HG03060 (cell line): Measurements from ENCODE around the gene KIF2A.

ENCODE experiments used
- ATAC-seq: cut with Tn5 transposase; IDR thresholded peaks from one replicate; pipeline ENCODE4 v1.9.1; 2021; ENCODE audit warnings: low read depth, moderate number of reproducible peaks; ENCODE audit not compliant: unreplicated experiment

The KIF2A gene

DNA sequence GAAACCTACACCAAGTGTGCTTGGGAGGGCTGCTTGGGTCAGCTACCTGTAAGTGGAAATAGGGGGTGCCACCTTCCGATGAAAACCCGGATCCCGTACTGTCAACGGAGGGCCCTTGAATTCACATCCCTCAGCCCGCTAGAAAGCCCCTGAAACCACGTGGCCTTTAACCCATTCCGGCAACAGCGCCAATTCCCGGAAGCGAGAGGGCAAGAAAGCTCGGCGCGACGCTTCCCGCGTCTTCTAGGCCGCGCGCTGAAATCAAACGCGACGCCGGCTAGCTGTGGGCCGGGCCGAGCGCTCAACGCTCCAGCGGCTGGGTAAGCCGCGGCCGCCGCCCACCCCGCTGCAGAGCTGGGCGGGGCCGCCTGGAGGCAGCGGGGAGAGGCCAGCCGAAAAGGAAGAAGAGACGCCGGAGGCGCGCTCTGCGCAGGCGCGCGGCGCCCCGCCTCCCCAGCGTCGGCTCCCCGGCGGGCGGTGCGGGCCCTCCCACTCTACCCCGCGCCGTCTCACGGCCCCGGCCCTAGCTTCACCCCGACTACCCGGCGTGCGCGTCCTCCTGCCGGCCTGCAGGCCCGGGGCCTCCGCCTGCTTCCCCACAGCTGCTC is at the start of gene KIF2A:
Gene KIF2A (plus strand): TSS at position 492 of the 608 bp plus-strand sequence. CDS start 267 bp downstream, outside the sequence.
- ATAC-seq = peak; percentile 71

DNA sequence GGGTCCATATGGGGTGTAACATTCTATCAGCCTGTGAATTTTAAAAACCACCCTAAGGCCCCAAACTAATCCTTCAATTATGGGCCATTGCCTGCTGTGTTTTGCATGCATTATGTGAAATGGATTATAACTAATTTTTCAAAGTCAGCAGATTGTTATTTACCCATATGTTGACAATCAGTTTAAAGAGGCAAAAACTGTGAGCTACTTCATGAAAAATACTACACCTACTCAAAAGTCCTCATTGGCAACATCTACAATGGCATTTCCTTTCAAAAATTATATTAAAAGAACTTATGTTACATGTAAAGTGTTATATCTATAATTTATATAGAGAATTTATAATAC is 49.0 kb upstream of the KIF2A start:
- no peak for ATAC-seq

GRCh38 chr5:62258654-62259053 is 47.4 kb upstream of the KIF2A start:
- no peak for ATAC-seq

GRCh38 chr5:62259699-62260250 is 46.2 kb upstream of the KIF2A start:
- no peak for ATAC-seq

- no peak for ATAC-seq
Measured at GRCh38 chr5:62260513-62260912, 45.5 kb upstream of the KIF2A start.

GRCh38 chr5:62263401-62263800 is 42.6 kb upstream of the KIF2A start:
- ATAC-seq = no peak

DNA sequence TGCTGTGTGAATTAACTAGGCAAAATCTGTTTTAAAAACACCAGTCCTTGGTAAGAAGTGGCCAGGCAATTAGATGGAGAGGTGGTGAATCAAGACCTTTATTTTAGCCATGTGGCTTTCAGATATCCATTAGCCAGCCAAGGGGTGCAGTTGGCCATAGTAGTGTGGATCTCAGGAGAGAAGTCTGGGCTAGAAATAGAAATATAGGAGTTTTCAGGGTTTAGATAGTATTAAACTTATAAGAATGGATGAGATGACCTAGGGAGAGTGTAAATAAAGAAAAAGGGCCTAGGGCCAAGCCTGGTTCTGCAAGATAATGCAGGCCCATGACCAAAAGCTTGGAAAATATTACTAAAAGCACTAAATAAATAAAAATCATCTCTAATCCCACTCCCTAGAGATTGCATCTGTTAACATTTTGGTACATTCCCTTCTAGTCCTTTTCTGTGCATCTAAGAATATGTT is 40.3 kb upstream of the KIF2A start:
- no peak for ATAC-seq

DNA sequence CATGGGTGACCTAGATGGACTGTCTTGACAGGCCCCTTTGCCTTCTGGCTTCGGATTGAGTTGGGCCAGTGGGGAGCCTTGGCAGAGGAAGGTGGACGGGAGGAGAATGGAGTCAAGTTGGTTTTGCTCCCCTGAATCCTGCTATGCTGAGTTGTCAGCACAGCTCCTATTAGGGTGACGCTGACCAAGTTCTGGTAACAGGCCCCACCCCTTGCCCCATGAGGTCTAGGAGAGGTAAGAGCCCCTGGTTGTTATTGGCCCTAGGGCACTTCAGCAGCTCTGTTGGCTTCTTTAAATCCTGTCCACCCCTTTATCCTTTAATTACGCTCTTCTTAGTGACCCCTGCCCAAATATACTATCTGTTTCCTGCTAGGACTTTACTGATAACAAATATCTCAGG is 39.4 kb upstream of the KIF2A start:
- ATAC-seq = no peak

DNA sequence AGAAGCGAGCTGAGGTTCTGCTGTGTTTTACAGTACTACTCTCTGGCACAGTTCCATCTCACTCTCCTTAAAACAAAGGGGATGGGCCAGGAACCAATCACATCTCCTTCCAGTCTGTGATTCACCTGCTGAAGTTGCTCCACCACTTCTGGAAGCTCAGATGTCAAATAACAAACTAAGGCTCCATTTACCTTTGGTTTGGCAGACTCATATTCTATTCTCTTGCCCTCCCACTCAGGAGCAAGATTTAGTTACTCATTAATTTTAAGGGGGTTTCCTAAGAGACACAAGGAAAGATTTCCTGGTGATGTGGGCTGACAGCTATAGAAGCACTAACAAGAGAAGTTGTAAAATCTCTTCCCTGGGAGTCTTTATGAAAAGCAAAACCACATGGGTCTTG is 37.8 kb upstream of the KIF2A start:
- ATAC-seq = no peak

- no peak for ATAC-seq
Measured at GRCh38 chr5:62268792-62269191, 37.2 kb upstream of the KIF2A start.

- no peak for ATAC-seq
Measured at GRCh38 chr5:62271370-62271769, 34.6 kb upstream of the KIF2A start.

GRCh38 chr5:62271870-62272269 is 34.1 kb upstream of the KIF2A start:
- no peak for ATAC-seq

- ATAC-seq = no peak
Measured at GRCh38 chr5:62273687-62274086, 32.3 kb upstream of the KIF2A start.

DNA sequence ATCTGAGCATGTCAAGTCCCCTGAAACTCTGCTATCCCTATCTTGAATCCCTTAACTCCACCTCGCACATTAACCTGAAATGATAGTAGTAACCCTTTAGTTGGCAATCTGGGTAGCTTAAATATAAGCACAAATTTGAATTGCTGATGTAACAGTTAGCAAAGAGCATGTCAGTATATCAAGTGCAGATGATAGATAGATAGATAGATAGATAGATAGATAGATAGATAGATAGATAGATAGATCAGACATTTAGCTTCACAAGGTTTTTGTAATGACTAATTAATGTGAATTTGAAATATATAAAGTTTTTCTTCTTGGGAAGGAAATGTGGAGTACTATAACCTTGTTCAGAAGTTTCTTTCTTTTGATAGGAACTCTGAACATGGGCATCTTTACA is 30.4 kb upstream of the KIF2A start:
- no peak for ATAC-seq

GRCh38 chr5:62281411-62281810 is 24.6 kb upstream of the KIF2A start:
- ATAC-seq = no peak

DNA sequence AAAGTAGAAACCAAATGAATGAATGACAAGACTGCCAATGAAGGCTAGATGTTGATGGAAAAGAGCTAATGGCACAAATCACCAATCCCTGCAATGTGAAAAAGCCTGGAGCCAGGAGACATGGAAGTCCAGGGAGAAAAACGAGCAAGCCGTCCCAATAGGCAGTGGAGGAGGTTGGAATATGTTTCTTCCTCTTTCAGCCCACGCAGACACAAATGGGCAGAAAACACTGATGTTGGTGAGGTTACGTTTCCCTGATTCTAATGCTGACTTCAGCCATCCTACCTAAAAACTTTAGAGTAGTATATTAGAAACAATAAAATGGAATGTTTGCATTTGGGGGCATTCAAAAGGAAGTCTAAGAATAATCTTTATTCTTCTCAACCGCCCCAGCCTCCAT is 23.9 kb upstream of the KIF2A start:
- ATAC-seq = no peak

- ATAC-seq = no peak
Measured at GRCh38 chr5:62283005-62283404, 23.0 kb upstream of the KIF2A start.

DNA sequence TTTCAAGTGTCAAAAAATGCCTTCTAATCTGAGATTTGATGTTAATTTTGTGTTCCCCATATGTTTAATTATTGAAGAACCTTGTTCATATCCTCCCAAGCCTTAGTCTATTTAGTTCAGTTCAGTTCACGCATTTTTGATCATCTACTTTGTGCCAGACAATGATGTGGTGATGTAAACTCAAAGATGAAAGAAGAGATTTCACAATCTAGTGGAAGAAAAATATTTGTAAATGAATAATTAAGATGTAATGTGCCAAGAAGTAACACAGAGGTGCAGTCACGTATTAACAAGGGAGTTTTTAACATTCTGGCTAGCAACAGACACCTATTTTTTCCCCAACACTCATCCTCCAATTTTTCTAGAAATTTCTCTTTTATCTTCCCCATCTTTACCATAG is 22.1 kb upstream of the KIF2A start:
- no peak for ATAC-seq

DNA sequence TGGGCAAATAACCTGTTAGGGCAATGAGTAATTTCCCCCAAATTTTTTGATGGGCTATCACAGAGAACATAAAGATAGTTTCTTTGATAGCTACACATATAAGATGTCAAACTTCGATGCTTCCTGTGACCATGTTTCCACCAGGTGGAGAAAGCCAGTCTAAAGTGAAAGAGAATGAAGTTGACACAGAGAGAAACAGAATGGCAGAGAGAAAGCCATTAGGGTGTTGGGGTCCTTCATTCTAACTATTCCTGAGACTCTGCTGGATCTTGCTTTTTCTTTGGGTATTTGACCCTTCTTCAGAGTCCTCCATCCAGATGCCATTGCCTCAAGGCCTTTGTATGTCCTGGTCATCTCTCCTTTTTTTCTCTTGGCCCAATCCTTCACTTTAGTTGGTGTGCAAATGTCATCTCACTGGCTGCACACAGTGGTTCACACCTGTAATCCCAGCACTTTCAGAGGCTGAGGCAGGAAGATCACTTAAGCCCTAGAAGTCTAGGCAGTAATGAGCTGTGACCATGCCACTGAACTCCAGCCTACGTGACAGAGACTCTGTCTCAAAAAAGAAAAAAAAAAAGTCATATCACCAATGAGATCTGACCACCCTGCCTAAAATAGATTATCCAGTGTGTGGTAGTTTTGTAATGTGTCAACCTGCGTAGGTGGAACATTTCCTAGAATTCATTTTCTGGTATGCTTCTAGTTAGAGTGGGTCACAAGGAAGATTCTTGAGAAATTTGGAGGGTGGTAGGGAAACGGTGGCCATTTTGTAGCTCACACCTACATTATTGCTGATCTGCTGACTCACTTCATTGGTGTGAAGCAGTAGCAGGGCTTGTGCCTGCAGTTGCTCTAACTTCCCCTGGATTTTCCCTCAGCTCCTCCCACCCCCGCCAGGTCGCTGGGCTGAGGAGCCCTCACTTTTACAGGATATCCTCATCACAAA is 20.8 kb upstream of the KIF2A start:
- peak; percentile 82 for ATAC-seq

GRCh38 chr5:62286834-62287233 is 19.2 kb upstream of the KIF2A start:
- ATAC-seq = no peak

DNA sequence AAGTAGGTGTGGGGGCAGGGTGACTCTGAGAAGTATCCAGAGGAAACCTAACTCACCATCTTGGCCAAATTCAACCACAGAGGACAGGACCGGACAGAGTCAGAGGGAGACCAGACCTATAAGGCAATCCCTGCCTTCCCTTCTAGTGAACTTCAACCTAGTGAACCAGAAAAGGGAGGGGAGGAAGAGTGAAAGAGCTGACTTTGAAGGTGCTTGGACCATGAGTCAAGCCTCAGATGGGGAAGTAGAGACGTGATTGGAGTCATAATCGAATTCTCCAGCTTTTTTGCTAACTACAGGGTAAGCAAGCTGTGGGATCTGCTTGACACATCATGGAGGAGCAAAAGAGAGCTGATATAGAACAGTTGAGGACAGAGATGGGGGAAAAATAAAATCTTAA is 18.8 kb upstream of the KIF2A start:
- no peak for ATAC-seq

GRCh38 chr5:62288118-62288517 is 17.9 kb upstream of the KIF2A start:
- ATAC-seq = no peak
